GM10248 (cell line): ENCODE measurements around the gene NFATC2.

Experiments used
- CTCF ChIA-PET: fragments of 300-600 bp; sonication (Branson Sonifier 250); formaldehyde crosslinking; extraction: SDS; loops from one replicate; lab custom pipeline; 2021; ENCODE audit warnings: antibody characterized with exemption; lab: Yijun Ruan, JAX
- POLR2A ChIA-PET: fragments of 350-650 bp; sonication (Branson Sonifier 250); formaldehyde crosslinking; extraction: SDS; loops from one replicate; lab custom pipeline; 2020; ENCODE audit warnings: antibody characterized with exemption; lab: Yijun Ruan, JAX
- DNase-seq: peaks from one replicate; pipeline ENCODE4 v3.0.0; 2012; ENCODE audit errors: extremely low spot score
- TF ChIP-seq, protein P1 (sequence below): IDR thresholded peaks from 2 replicates; pipeline ENCODE4 v1.5.1; 2012; ENCODE audit warnings: mild to moderate bottlenecking, low read depth; ENCODE audit errors: extremely low read depth, missing control alignments, control extremely low read depth

NFATC2 gene

GRCh38 chr20:51536116-51537069, 6.1 kb downstream of the NFATC2 start:
- ChIA-PET POLR2A (interaction anchor here (0.6 kb wide), 1 partner anchor 640 kb away, joined by 3 read pairs; no protein-coding TSS in a partner anchor), CTCF (interaction anchor here (1.0 to 1.7 kb wide), 3 partner anchors 10 to 132 kb away, joined by 3 read pairs; no protein-coding TSS in a partner anchor)
- TF ChIP-seq, protein P1, sequence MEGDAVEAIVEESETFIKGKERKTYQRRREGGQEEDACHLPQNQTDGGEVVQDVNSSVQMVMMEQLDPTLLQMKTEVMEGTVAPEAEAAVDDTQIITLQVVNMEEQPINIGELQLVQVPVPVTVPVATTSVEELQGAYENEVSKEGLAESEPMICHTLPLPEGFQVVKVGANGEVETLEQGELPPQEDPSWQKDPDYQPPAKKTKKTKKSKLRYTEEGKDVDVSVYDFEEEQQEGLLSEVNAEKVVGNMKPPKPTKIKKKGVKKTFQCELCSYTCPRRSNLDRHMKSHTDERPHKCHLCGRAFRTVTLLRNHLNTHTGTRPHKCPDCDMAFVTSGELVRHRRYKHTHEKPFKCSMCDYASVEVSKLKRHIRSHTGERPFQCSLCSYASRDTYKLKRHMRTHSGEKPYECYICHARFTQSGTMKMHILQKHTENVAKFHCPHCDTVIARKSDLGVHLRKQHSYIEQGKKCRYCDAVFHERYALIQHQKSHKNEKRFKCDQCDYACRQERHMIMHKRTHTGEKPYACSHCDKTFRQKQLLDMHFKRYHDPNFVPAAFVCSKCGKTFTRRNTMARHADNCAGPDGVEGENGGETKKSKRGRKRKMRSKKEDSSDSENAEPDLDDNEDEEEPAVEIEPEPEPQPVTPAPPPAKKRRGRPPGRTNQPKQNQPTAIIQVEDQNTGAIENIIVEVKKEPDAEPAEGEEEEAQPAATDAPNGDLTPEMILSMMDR, result no peak
- no peak for DNase-seq

GRCh38 chr20:51535674-51536073, 6.8 kb downstream of the NFATC2 start:
- DNase-seq, result no peak
- TF ChIP-seq, protein P1, result no peak
- CTCF ChIA-PET, result interaction anchor here (1.0 to 1.3 kb wide), 2 partner anchors 11 to 132 kb away, joined by 3 read pairs; no protein-coding TSS in a partner anchor
- POLR2A ChIA-PET, result no interaction called here

- DNase-seq, result no peak
- TF ChIP-seq, protein P1, result no peak
- ChIA-PET CTCF (interaction anchor here (1.3 kb wide), 1 partner anchor 12 kb away, joined by 3 read pairs; no protein-coding TSS in a partner anchor), POLR2A (no interaction called here)
Measured at GRCh38 chr20:51535075-51535386, 7.5 kb downstream of the NFATC2 start.

- DNase-seq, result no peak
- CTCF ChIA-PET, result interaction anchor here (0.8 to 2.4 kb wide), 3 partner anchors 8 to 61 kb away, joined by 3 to 7 read pairs (median 3); partner anchors contain the start of gene NFATC2
Measured at GRCh38 chr20:51533291-51534172, 9.0 kb downstream of the NFATC2 start.

GRCh38 chr20:51532577-51533191, 9.8 kb downstream of the NFATC2 start:
- TF ChIP-seq, protein P1, result no peak
- ChIA-PET POLR2A (no interaction called here), CTCF (interaction anchor here (0.9 to 2.4 kb wide), 2 partner anchors 9 to 62 kb away, joined by 3 to 7 read pairs; partner anchors contain the start of gene NFATC2)
- DNase-seq, result no peak

More at GRCh38 chr20:51533291-51534172, 9.0 kb downstream of the NFATC2 start:
- TF ChIP-seq, protein P1, result no peak
- POLR2A ChIA-PET, result no interaction called here
